T-helper 1 cell treated with Interleukin-12 subunit alpha and Interleukin-12 subunit beta and Interleukin-4 antibody, amounts not matched to agents 30 μg/mL and 1 μg/mL, for 36 hours (primary cell): ENCODE results near the gene CD81.

Experiments used
- H3K27ac Mint-ChIP-seq: one replicate; pipeline ENCODE4 v1.8.0; 2021; ENCODE audit warnings: mild to moderate bottlenecking, mixed read lengths
- H3K27me3 Mint-ChIP-seq: one replicate; pipeline ENCODE4 v1.8.0; 2021; ENCODE audit warnings: low read depth, mixed read lengths
- H3K36me3 Mint-ChIP-seq: one replicate; pipeline ENCODE4 v1.8.0; 2021; ENCODE audit warnings: low read depth, mixed read lengths
- H3K4me1 Mint-ChIP-seq: one replicate; pipeline ENCODE4 v1.8.0; 2021; ENCODE audit warnings: low read depth, mixed read lengths
- H3K4me3 Mint-ChIP-seq: one replicate; pipeline ENCODE4 v1.8.0; 2021; ENCODE audit warnings: mild to moderate bottlenecking, moderate library complexity, mixed read lengths
- H3K9me3 Mint-ChIP-seq: one replicate; pipeline ENCODE4 v1.8.0; 2021; ENCODE audit warnings: mixed read lengths

CD81 gene

DNA sequence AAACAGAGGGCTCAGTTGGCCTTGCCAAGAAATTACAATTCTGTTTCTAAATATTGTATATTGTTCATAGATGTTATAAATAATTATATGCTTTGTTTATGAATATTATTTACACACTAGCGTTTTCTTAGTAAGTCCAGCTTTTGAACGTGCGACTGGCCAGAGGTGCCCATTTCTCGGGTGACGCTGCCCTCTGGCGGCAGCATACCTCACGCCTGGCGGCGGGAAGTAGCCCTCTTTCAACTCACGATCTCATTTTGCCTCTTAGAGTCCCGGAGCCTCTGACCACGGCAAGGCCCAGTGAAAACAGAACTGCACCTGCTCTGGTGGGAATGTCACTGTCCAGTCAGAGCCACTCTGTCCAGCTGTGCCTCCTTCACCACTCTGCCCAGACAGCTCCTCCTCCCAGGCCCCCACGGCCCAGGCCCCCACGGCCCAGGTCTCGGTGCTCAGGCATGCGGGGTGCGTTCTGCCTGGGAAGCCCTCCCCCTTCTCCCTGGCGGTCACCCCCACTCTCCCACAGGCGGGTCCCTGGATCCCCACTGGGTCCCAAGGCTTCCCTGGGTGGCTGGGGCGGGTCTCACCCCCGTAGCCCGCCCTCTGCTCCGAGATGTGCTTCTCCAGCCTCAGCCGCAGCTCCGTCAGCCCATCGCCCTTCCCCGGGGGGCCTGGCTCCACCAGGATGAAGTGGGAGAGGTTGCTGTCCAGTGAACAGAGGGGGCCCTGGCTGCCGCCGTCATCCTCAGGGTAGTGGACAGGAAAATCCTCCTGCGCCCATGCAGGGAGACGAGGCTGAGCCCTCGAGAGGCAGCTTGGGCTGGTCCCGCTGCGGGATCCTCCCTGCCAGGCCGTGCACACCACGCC lies 42.8 kb downstream of the CD81 start:
- Mint-ChIP-seq H3K4me1 (no peaks in the 10 kb centered on the region), H3K27me3 (no peaks in the 10 kb centered on the region), H3K27ac (no peak overlapping the region), H3K9me3 (no peaks in the 10 kb centered on the region), H3K4me3 (no peak overlapping the region), H3K36me3 (no peaks in the 10 kb centered on the region)

GRCh38 chr11:2420502-2421225 lies 43.6 kb downstream of the CD81 start:
- H3K27me3 Mint-ChIP-seq, result no peaks in the 10 kb centered on the region
- H3K4me1 Mint-ChIP-seq, result no peaks in the 10 kb centered on the region
- H3K4me3 Mint-ChIP-seq, result no peak overlapping the region
- no peaks in the 10 kb centered on the region for H3K36me3 Mint-ChIP-seq
- no peak overlapping the region for H3K27ac Mint-ChIP-seq
- no peaks in the 10 kb centered on the region for H3K9me3 Mint-ChIP-seq

GRCh38 chr11:2421226-2421994 lies 44.3 kb downstream of the CD81 start:
- no peaks in the 10 kb centered on the region for H3K36me3 Mint-ChIP-seq
- no peaks in the 10 kb centered on the region for H3K4me1 Mint-ChIP-seq
- no peaks in the 10 kb centered on the region for H3K9me3 Mint-ChIP-seq
- no peak overlapping the region for H3K27ac Mint-ChIP-seq
- no peak overlapping the region for H3K4me3 Mint-ChIP-seq
- no peaks in the 10 kb centered on the region for H3K27me3 Mint-ChIP-seq

GRCh38 chr11:2421996-2422395 lies 44.9 kb downstream of the CD81 start:
- Mint-ChIP-seq H3K4me1 (no peaks in the 10 kb centered on the region), H3K27ac (no peak overlapping the region), H3K9me3 (no peaks in the 10 kb centered on the region), H3K27me3 (no peaks in the 10 kb centered on the region), H3K4me3 (no peak overlapping the region), H3K36me3 (no peaks in the 10 kb centered on the region)

DNA sequence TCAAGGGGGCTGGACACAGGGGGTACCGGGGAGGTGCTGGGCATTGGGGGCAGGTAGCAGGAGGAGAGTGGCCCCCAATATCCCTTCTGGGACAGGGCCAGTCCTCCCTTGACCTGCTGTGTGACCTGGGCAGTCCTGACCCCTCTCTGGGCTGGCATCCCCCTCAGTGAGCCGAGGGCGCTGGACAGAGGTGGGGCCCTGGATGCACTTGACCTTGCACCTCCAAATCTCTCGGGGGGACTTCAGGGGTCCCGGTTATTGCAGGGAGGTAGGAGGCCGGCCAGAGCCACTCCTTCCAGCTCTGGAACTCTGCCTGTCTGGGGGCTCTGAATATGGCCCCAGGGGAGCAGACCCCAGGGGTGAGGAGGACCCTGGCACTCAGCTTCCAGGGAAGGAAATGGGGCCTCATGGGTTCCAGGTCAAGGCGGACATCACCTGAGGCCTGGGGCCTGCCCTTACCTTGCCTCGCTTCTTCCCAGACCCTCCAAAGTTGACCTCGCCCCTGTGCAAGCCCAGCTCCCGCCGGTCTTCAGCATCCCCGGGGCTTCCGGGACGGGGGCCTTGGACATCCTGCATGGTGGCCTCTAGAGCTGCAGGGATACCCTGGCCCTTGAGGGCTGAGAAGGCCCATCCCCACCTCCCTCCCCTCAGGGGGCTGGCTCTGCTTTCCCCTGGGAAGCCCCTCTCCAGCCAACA lies 45.5 kb downstream of the CD81 start:
- H3K27me3 Mint-ChIP-seq, result no peaks in the 10 kb centered on the region
- H3K36me3 Mint-ChIP-seq, result no peaks in the 10 kb centered on the region
- H3K4me3 Mint-ChIP-seq, result no peak overlapping the region
- H3K4me1 Mint-ChIP-seq, result no peaks in the 10 kb centered on the region
- H3K27ac Mint-ChIP-seq, result no peak overlapping the region
- no peaks in the 10 kb centered on the region for H3K9me3 Mint-ChIP-seq

GRCh38 chr11:2423157-2424025 lies 46.3 kb downstream of the CD81 start:
- Mint-ChIP-seq H3K9me3 (no peaks in the 10 kb centered on the region), H3K27ac (no peak overlapping the region), H3K4me3 (no peak overlapping the region), H3K4me1 (no peaks in the 10 kb centered on the region), H3K36me3 (no peaks in the 10 kb centered on the region), H3K27me3 (no peaks in the 10 kb centered on the region)

DNA sequence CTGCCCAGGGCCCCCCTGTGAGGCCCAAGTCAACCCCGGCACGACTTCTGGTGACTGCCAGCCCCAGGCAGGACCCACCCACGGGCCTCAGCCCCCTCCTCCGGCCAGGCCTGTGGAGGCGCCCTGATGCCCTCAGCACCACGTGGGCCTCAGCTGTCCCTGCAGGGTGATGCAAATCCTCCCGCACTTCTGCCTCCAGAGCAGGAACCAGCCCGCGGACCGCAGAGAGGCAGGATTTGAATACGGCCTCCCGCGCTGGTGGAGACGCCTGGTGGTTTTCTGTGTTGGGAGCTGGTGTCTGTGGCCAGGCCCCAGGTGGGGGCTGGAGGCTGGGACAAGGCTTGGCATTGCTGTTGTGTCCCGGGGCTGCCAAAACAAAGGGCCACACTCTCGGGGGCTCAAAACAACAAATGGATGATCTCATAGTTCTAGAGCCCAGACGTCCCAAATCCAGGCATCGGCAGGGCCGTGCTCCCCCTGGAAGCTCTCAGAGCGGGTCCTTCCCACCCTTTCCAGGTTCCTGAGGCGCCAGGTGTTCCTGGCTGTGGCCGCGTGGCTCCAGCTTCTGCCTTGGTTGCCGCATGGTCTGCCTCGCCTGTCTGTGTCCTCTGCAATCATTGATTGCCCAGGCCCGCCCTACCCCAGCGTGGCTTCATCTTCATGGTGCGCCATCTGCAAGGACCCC lies 47.8 kb downstream of the CD81 start:
- H3K9me3 Mint-ChIP-seq, result no peaks in the 10 kb centered on the region
- no peaks in the 10 kb centered on the region for H3K4me1 Mint-ChIP-seq
- no peak overlapping the region for H3K27ac Mint-ChIP-seq
- H3K36me3 Mint-ChIP-seq, result no peaks in the 10 kb centered on the region
- no peaks in the 10 kb centered on the region for H3K27me3 Mint-ChIP-seq
- H3K4me3 Mint-ChIP-seq, result no peak overlapping the region

GRCh38 chr11:2425506-2425905 lies 48.4 kb downstream of the CD81 start:
- Mint-ChIP-seq H3K27me3 (no peaks in the 10 kb centered on the region), H3K4me1 (no peaks in the 10 kb centered on the region), H3K4me3 (no peak overlapping the region), H3K27ac (no peak overlapping the region), H3K36me3 (no peaks in the 10 kb centered on the region), H3K9me3 (no peaks in the 10 kb centered on the region)

- no peaks in the 10 kb centered on the region for H3K36me3 Mint-ChIP-seq
- no peaks in the 10 kb centered on the region for H3K9me3 Mint-ChIP-seq
- H3K4me1 Mint-ChIP-seq, result no peaks in the 10 kb centered on the region
- H3K27me3 Mint-ChIP-seq, result no peaks in the 10 kb centered on the region
- H3K4me3 Mint-ChIP-seq, result no peak overlapping the region
- no peak overlapping the region for H3K27ac Mint-ChIP-seq
Observed at GRCh38 chr11:2426221-2426620, 49.1 kb downstream of the CD81 start.

DNA sequence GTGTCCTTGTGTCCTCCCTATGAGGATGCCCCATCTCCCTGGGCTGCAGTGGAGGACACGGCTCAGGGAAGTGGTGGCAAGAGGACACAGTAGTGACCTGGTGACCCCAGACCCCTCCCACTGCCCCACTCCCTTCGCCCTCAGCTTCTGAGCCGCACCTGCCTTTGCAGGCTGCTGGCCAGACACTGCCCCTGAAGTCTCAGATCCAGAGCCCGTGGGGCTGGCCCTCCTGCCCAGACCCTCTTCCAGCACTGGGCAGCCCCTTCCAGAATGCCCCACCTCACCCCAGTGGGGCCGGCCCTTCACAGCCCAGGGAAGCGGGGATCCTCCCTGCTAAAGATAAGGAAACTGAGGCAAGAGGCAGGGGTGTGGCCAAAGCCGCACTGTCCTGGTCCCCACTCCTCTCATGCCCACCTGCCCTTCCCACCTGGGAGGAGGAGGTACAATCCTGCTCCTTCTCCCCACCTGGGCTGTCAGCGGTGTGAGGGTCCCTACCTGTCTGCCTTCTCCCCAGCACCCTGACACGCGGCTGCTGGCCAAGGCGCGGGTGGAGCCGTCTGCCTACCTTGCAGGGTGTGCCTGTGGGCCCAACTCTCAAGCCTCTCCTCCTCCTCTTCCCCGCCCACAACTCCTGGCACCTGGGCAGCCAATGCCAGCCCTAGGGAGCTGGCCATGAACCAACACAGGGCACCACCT lies 49.9 kb downstream of the CD81 start:
- Mint-ChIP-seq H3K9me3 (no peaks in the 10 kb centered on the region), H3K27ac (no peak overlapping the region), H3K4me3 (no peak overlapping the region), H3K4me1 (no peaks in the 10 kb centered on the region), H3K36me3 (no peaks in the 10 kb centered on the region), H3K27me3 (no peaks in the 10 kb centered on the region)

DNA sequence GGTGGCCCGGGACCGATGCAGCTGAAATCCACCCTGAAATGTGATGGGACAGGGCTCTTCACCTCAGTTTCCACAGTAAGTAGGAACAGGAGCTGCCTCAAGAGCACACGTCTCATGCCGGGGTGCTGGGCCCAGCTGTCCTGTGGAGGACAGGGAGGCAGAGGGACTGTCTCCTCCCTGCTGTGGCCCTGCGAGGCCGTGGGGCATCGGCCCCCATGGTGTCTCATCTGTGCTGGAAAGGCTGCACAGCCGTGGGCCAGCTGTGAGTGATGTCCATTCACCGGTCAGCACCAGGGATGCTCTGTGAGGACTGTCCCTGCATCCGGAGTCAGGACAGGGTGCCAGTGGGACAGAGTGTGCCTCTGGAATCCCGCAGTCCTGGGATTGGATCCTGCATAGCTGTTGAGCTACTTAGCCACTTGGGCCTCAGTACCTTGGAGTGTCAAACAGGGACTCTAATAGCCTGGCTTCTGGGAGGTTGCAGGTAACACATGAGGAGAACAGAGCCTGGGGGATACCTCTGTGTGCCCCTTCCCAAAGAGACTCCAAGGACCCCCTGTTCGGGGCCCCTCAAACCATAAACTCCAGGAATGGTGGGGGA lies 50.7 kb downstream of the CD81 start:
- Mint-ChIP-seq H3K9me3 (no peaks in the 10 kb centered on the region), H3K36me3 (no peaks in the 10 kb centered on the region), H3K4me3 (no peak overlapping the region), H3K27me3 (no peaks in the 10 kb centered on the region), H3K4me1 (no peaks in the 10 kb centered on the region), H3K27ac (no peak overlapping the region)

DNA sequence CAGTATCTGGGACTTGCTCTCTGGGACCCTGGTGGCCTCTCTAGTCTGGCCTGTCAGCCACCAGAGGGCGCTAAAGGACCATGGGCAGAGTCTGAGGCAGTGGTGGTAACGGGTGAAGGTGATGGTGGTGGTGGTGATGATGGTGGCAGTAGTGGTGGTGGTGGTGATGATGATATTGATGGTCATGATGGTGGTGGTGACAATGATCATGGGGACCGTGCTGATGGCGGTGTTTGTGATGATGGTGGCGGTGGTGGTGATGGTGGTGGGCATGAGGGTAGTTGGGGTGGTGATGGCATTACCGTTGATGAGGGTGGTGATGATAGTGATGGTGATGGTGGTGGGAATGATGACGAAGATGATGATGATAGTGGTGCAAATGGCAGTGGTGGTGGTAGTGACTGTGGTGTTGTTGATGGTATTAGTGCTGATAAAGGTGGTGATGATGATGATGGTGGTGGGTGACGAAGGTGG lies 51.2 kb downstream of the CD81 start:
- Mint-ChIP-seq H3K4me1 (no peaks in the 10 kb centered on the region), H3K4me3 (no peak overlapping the region)

More for the DNA sequence above, 51.2 kb downstream of the CD81 start:
- no peaks in the 10 kb centered on the region for H3K27me3 Mint-ChIP-seq
- no peak overlapping the region for H3K27ac Mint-ChIP-seq
- no peaks in the 10 kb centered on the region for H3K9me3 Mint-ChIP-seq
- H3K36me3 Mint-ChIP-seq, result no peaks in the 10 kb centered on the region
